GM19351 (cell line): ENCODE measurements around the gene RABGAP1.
"Not testable (repeated sequence)": the region's sequence is repeated elsewhere in the genome, so short reads cannot be mapped to it uniquely, and the experiment has no call there.

ENCODE experiments used
- ATAC-seq: cut with Tn5 transposase; IDR thresholded peaks from one replicate; pipeline ENCODE4 v1.9.1; 2021; ENCODE audit warnings: mild to moderate bottlenecking, moderate library complexity; ENCODE audit not compliant: unreplicated experiment

The RABGAP1 gene

GRCh38 chr9:122940749-122941581 lies at the start of gene RABGAP1:
Gene RABGAP1 (plus strand): TSS chr9:122941020. CDS start chr9:122957060, 16,040 bp downstream.
- peak; percentile 97 for ATAC-seq

GRCh38 chr9:122897969-122898368 lies 42.9 kb upstream of the RABGAP1 start:
- no peak for ATAC-seq

- no peak for ATAC-seq
These were observed 40.0 kb upstream of the RABGAP1 start for GRCh38 chr9:122900791-122901190.

- ATAC-seq: peak; percentile 20
These were observed 36.4 kb upstream of the RABGAP1 start for GRCh38 chr9:122904466-122904822.

- ATAC-seq: peak; percentile 71
These were observed 35.8 kb upstream of the RABGAP1 start, which contains the start of gene RC3H2 for GRCh38 chr9:122904823-122905710. Gene RC3H2 (minus strand): TSS chr9:122905359. CDS start chr9:122897509, 7,850 bp downstream.

DNA sequence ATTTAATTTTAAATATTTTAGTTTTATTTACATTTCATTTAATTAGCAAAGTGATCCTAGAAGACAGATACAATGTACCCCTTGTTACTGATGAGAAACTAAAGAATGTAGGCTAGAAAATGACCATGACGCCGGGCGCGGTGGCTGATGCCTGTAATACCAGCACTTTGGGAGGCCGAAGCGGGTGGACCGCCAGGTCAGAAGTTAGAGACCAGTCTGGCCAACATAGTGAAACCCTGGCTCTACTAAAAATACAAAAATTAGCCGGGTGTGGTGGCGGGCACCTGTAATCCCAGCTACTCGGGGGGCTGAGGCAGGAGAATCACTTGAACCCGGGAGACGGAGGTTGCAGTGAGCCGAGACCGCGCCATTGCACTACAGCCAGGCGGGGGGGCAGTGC lies 34.7 kb upstream of the RABGAP1 start:
- not testable (repeated sequence) for ATAC-seq

GRCh38 chr9:122912671-122912963 lies 28.2 kb upstream of the RABGAP1 start:
- ATAC-seq: no peak

DNA sequence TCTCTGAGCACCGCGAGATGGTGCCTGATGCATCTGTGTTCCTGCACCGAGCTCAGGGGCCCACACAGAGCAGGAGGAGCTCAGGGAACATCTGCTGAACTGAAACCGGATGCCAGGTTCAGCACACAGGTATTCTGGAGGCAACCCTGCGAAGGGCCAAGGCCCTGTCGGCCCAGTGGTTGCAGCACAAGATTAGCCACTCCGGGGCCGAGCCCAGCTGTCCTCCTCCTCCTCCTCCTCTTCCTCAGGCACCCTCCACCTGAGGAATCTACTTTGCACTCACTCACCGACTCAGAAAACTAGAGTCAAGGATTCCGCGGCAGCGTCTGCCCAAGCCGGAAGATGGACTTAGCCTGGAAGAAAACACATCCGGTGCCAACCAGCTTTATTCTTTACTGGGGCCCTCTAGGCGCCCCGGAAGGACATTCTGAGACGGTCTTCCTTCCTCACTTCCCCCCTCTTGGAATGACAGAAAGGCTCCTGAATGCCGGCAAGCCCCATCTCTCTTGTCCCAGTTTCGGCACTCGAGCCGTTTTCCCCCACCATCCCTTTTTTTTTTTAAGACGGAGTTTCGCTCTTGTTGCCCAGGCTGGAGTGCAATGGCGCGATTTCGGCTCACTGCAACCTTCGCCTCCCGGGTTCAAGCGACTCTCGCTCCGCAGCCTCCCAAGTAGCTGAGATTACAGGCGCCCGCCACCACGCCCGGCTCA lies 27.7 kb upstream of the RABGAP1 start, which contains the start of gene ZBTB6:
ZBTB6 (minus strand) TSS at position 360 of the 710 bp plus-strand sequence. CDS start 1,251 bp downstream, outside the sequence.
- peak; percentile 98 for ATAC-seq

- no peak for ATAC-seq
These were observed 22.5 kb upstream of the RABGAP1 start for GRCh38 chr9:122918310-122918709.

DNA sequence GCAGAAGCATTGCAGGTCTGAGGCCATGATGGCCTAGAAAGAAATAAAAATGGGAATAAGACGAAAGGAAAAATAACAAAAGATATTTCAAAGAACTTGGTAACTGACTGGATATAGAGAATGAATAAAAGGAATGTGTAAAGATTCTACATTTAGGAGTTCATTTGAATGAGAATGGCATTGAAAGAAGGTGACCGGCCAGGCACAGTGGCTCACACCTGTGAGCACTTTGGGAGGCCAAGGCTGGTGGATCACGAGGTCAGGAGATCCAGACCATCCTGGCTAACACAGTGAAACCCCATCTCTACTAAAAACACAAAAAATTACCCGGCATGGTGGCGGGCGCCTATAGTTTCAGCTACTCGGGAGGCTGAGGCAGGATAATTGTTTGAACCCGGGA lies 18.1 kb upstream of the RABGAP1 start:
- no peak for ATAC-seq

DNA sequence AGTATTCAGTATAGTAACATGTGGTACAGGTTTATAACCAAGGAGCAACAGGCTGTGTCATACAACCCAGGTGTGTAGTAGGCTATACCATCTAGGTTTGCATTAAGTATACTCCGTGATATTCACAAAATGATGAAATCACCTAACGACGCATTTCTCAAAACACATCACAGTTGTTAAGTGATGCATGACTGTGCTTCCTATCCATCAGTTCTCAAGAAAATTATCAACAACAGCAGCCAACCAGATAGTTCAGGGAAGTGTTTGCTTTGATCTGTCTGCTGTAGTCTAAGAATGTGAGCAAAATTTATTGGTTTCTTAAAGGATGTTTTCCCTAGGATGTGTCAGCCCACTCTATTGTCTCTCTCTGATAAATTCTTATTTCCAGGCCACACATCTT lies 16.9 kb upstream of the RABGAP1 start:
- ATAC-seq: no peak

- no peak for ATAC-seq
These were observed 10.9 kb upstream of the RABGAP1 start for GRCh38 chr9:122929796-122930354.

DNA sequence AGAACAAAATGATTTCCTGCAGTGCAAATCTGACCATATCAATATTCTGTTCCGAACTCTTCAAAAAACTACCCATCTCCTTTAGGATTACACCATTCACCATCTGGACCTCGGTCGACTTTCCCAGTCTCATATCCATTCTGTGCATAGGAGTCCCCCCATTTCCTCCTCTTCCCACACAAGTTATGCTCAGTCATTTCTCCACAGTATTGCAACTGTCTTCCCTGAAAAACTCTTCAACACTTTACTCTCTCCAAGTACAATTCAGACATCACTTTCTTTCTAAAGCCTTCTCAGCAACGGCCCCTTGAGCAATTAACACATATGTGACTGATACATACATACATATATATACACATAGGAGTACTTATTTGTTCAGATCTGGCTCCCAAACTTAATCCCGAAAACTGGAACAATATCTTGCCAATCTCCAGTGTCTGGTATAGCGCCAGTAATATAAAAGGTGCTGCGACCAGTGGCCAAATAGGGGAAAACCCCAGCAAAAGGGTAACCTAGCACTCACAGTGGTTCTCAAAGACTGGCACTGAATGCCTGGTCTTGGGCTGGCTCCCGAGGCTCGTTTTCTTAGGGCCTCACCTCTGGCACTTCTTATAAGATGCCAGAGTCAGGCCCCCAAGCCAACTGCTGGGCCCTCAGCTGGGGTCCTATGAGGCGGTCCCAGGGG lies 10.1 kb upstream of the RABGAP1 start:
- no peak for ATAC-seq

GRCh38 chr9:122931226-122932121 lies 9.3 kb upstream of the RABGAP1 start, which contains the start of gene ZBTB26:
Gene ZBTB26 (minus strand): TSS chr9:122931512. CDS start chr9:122919934, 11,578 bp downstream.
- ATAC-seq: peak; percentile 94

- no peak for ATAC-seq
These were observed 4.4 kb upstream of the RABGAP1 start for GRCh38 chr9:122936464-122936863.

GRCh38 chr9:122936883-122937282 lies 3.9 kb upstream of the RABGAP1 start:
- ATAC-seq: no peak

GRCh38 chr9:122939601-122940000 lies 1.2 kb upstream of the RABGAP1 start:
- ATAC-seq: no peak

DNA sequence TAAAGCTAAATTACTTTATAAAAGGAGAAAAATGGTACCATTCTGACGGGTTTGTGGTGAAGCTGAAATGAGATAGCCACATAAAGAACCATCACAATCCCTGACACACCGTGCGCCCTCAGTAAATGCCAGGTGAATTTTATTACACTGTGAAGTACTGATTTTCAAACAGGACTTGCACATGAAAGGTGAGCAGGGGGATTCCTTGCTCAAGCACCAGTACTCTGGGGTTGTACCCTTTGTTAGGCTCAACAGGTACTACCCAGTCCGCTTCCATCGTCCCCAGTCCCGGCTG lies 419 bp upstream of the RABGAP1 start:
- ATAC-seq: no peak

DNA sequence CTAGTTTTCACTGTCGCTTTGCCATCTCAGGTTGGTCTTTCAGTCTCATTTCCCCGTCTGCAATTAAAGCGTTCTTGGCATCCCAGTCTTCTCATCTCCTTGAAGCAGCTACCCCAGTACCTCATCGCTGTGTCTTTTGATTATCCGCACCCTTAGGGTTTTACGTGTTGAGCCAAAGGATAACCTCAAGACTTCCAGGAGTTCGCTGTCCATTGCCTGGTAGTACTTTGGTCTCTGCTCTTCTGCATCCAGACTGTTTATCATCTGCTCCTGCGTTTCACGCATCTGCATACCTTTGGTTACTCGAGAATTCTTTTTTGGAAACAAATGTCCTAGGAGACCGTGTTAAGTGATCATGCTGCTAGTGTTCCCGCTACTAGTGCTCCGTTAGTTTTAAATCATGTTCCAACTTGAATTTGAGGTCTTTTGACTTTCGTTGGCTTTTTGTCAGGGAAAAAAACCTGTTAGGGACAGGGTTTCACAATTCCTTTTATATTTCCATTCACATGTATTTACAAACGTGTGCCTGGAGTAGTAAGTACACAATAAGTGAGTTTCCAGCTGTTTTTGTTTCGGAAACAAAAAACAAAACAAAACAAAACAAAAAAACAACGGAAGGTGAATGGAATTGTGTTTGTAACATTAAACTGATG lies 888 bp downstream of the RABGAP1 start:
- no peak for ATAC-seq
